Left ventricle myocardium inferior (tissue), 1 donor: ENCODE measurements around the gene TRIAP1. TPM values are rescaled to one million over a fixed set of nuclear protein-coding genes. Genes with fewer than 3 reads are reported as not detected.

Experiments
- DNase-seq: peaks from one replicate; pipeline ENCODE4 v3.0.0-alpha.2; 2020
- H3K27ac ChIP-seq: fragments of 200-600 bp; replicated peaks from 2 replicates; pipeline ENCODE4 v1.8.0; 2021
- H3K27me3 ChIP-seq: fragments of 200-600 bp; 2 replicates; pipeline ENCODE4 v1.8.0; 2021; ENCODE audit warnings: low read depth
- H3K36me3 ChIP-seq: fragments of 200-600 bp; 2 replicates; pipeline ENCODE4 v1.8.0; 2021
- H3K4me1 ChIP-seq: fragments of 200-600 bp; 2 replicates; pipeline ENCODE4 v1.8.0; 2021
- H3K4me3 ChIP-seq: fragments of 200-600 bp; 2 replicates; pipeline ENCODE4 v1.8.0; 2021; ENCODE audit warnings: mild to moderate bottlenecking, moderate library complexity
- H3K9me3 ChIP-seq: fragments of 200-600 bp; replicated peaks from 2 replicates; pipeline ENCODE4 v1.8.0; 2021
- CTCF ChIP-seq: fragments of 200-600 bp; IDR thresholded peaks from 2 replicates; pipeline ENCODE4 v1.8.0; 2021; ENCODE audit warnings: antibody characterized with exemption, mild to moderate bottlenecking, borderline replicate concordance
- intact Hi-C: fragments of 100-400 bp; cut with micrococcal nuclease; formaldehyde crosslinking; loops from one replicate; pipeline ENCODE4 v1.11.0; 2022
- total RNA-seq: library from RNA; stranded (reverse); fragmentation: NEBNext Ultra II Directional; extraction: Animal tissue kit (Norgen Biotek cat#: 25700); gene quantifications from one replicate; pipeline ENCODE4 v1.2.1, GENCODE V29; 2021
- donor health status: DM: no; HTN: yes; CAD: no; lungs with severe emphysema.

Gene TRIAP1
- total RNA-seq, 1 donor from 2014 or later = 17.9 TPM

GRCh38 chr12:120466560-120467315 is 20.6 kb upstream of the TRIAP1 start:
- peak overlapping the region; percentile 50 for H3K27ac ChIP-seq
- H3K4me3 ChIP-seq = no peak overlapping the region
- no peaks in the 10 kb centered on the region for H3K27me3 ChIP-seq
- H3K36me3 ChIP-seq = peaks cover 47% of the 10 kb centered on the region
- no peak for DNase-seq
- TF ChIP-seq CTCF = peak; percentile 57
- no peaks in the 10 kb centered on the region for H3K9me3 ChIP-seq
- intact Hi-C loops = no loop called here
- peaks cover 62% of the 10 kb centered on the region for H3K4me1 ChIP-seq

- intact Hi-C loops = no loop called here
- TF ChIP-seq CTCF = no peak
- Histone ChIP-seq H3K27me3 (no peaks in the 10 kb centered on the region), H3K36me3 (peaks cover 57% of the 10 kb centered on the region), H3K4me1 (peaks cover 54% of the 10 kb centered on the region), H3K27ac (no peak overlapping the region), H3K4me3 (no peak overlapping the region), H3K9me3 (no peaks in the 10 kb centered on the region)
- no peak for DNase-seq
These were observed 19.6 kb upstream of the TRIAP1 start for GRCh38 chr12:120465756-120466155.

- DNase-seq = no peak
- Histone ChIP-seq H3K36me3 (peaks cover 78% of the 10 kb centered on the region), H3K27me3 (no peaks in the 10 kb centered on the region), H3K4me3 (no peak overlapping the region), H3K4me1 (peaks cover 36% of the 10 kb centered on the region), H3K9me3 (no peaks in the 10 kb centered on the region), H3K27ac (no peak overlapping the region)
- intact Hi-C loops = no loop called here
- TF ChIP-seq CTCF = no peak
These were observed 17.5 kb upstream of the TRIAP1 start for GRCh38 chr12:120463712-120464111.

DNA sequence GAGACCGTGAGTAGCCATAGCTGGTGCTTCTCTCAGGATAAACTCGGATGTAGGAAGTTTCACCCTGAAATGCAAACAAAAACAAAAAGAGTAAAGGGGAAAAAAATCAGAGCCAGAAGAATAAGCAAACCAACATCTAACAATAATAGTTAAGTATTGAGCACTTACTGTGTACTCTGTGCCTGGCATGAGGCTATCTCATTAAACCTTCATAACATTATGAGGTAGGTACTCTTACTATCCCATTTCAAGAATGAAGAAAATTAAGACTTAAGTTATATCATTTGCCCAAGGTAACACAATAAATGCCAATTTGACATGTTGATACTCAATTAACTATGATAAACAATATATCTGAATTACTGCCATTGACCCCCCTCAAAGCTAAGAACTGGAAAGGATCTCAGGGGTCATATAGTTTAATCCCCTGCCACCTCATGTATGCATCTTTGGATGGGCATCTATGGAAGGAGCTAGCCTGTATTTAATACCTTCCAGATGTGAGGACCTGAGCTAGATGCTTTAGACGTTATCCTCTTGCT is 16.0 kb upstream of the TRIAP1 start:
- peaks cover 21% of the 10 kb centered on the region for H3K4me1 ChIP-seq
- H3K36me3 ChIP-seq = peaks cover 92% of the 10 kb centered on the region
- intact Hi-C loops = no loop called here
- no peak for TF ChIP-seq CTCF
- DNase-seq = no peak
- H3K9me3 ChIP-seq = no peaks in the 10 kb centered on the region
- H3K27ac ChIP-seq = no peak overlapping the region
- H3K4me3 ChIP-seq = no peak overlapping the region
- H3K27me3 ChIP-seq = no peaks in the 10 kb centered on the region

DNA sequence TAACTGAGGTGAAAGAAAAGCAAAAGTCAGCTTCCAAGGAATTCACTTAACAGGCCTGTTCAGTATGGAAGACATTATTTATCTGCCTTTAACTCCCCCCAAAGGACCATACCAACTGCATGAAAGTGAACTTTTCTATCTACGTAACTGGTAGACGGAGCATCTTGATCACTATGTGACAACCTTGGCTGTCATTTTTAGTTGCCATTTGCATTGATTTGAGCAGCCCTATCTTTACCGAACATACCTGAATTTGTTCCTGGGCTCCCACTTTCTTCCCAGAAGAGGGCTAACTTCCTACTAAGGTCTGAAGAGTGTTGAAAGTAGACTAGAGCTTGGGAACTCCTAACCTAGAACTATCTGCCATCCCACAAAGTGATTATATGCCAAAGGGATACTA is 14.0 kb upstream of the TRIAP1 start:
- no peak overlapping the region for H3K27ac ChIP-seq
- TF ChIP-seq CTCF = no peak
- DNase-seq = no peak
- no peaks in the 10 kb centered on the region for H3K27me3 ChIP-seq
- H3K9me3 ChIP-seq = no peaks in the 10 kb centered on the region
- peaks cover 99% of the 10 kb centered on the region for H3K36me3 ChIP-seq
- H3K4me3 ChIP-seq = no peak overlapping the region
- peaks cover under 1% of the 10 kb centered on the region for H3K4me1 ChIP-seq
- intact Hi-C loops = no loop called here
